Fibroblast of the aortic adventitia (primary cell): ENCODE measurements around the gene AGPAT3. TPM values are rescaled to one million over a fixed set of nuclear protein-coding genes. Genes with fewer than 3 reads are reported as not detected.

Experiments
- DNase-seq: peaks from one replicate; pipeline ENCODE4 v3.0.0-alpha.2; 2010; ENCODE audit warnings: low read depth
- H3K4me3 ChIP-seq: 2 replicates; pipeline ENCODE4 v1.5.1; 2011; ENCODE audit warnings: low read depth, mild to moderate bottlenecking, control low read depth, low read length, moderate library complexity
- total RNA-seq: library from RNA; depleted of rRNA; stranded (reverse); fragments of >200 nt; gene quantifications from 2 replicates; pipeline ENCODE4 v1.2.3, GENCODE V29; 2012; ENCODE audit warnings: low replicate concordance
- TF ChIP-seq, protein P1 (sequence below): IDR thresholded peaks from 2 replicates; pipeline ENCODE4 v1.5.1; 2011; ENCODE audit warnings: mild to moderate bottlenecking, low read length, control low read depth, inconsistent platforms; ENCODE audit not compliant: insufficient read depth

The AGPAT3 gene
- total RNA-seq, 1 donor = 29.0 TPM

DNA sequence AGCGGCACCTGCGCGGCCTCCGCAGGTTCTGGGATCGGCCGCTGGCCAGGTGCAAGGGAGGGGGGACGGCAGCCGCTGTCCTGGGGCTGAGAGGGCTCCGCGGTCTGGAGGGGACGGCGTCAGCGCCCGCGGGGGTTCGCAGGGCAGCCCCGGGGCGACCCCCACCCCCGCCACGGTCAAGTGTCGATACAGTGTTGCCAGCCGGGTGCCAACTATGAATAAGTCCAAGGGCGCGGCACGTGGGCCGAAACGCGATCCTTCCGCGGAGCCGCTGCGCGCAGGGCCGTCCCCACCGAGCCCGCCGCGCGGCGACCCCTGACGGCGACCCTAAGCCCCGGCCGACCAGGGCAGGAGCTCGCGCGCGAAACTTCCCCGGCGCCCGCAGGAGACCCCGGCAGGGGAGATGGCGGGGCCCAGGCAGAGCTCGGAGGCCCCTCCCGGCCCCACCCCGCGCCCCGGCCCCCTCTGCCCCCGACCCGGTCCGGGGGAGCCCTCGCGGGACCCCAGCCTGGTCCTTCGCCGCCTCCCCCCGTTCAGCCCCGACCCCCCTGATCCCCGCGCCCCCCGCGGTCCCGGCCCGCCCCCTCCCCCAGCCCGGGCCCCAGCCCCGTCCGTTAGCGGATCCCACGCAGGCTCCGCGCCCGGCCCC, 586 bp upstream of the AGPAT3 start:
- DNase-seq = peak; percentile 22
- H3K4me3 ChIP-seq = peak overlapping the region; percentile 72
- TF ChIP-seq, protein P1, sequence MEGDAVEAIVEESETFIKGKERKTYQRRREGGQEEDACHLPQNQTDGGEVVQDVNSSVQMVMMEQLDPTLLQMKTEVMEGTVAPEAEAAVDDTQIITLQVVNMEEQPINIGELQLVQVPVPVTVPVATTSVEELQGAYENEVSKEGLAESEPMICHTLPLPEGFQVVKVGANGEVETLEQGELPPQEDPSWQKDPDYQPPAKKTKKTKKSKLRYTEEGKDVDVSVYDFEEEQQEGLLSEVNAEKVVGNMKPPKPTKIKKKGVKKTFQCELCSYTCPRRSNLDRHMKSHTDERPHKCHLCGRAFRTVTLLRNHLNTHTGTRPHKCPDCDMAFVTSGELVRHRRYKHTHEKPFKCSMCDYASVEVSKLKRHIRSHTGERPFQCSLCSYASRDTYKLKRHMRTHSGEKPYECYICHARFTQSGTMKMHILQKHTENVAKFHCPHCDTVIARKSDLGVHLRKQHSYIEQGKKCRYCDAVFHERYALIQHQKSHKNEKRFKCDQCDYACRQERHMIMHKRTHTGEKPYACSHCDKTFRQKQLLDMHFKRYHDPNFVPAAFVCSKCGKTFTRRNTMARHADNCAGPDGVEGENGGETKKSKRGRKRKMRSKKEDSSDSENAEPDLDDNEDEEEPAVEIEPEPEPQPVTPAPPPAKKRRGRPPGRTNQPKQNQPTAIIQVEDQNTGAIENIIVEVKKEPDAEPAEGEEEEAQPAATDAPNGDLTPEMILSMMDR = no peak

DNA sequence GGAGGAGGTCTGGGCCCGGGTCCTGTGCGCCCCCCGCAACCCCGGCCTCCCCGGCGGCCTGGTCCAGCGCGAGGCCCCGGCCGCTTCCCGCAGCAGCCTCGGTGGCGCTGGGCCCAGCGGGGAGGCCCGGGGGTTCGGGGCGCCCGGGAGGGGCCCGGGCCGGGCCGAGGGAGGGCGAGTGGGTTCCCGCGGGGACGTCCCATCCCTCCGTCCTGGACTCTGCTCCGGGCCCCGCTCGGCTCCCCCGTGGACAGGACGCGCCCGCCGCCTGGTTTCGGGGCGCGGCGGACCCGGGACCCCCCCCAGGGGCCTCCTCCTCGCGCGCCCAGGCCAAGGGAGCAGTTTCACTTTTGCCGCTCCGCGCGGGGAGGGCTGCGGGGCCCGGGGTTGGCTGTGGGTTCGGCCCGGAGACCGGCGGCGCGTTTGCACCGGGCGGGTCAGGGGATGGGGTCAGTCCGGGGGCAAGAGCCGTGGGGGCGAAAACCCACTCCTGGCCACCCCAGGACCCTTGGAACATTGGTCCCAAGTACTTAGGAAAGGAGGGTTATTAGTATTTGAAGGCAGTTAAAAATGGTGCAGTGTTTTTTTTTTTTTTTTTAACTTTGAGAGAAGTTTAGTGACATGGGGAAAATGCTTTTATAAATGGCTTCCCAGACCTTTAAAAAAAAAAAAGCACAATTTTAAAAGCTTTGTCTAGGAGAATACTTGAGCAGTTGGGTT, 677 bp downstream of the AGPAT3 start:
- DNase-seq = peak; percentile 20
- TF ChIP-seq, protein P1 = no peak
- peak overlapping the region; percentile 72 for H3K4me3 ChIP-seq

DNA sequence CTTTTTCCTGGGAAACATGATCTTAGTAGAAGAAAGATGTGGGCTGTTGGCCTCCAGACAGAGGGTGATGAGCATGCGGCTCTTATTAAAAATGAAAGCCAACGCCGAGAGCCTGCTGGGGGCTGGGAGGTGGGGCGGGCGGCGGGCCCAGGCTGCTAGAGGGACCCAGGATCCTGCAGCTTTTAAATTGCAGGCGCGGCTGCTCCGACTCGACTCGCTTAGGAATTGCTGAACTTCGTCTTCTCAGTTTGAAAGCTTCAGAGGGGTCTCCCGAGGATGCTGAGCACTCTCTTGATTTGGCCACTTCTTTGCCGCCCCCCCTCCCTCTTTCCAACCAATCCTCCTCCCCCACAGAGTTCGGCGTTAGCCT, 1.2 kb downstream of the AGPAT3 start:
- TF ChIP-seq, protein P1 = no peak
- H3K4me3 ChIP-seq = peak overlapping the region; percentile 72
- DNase-seq = peak; percentile 65

DNA sequence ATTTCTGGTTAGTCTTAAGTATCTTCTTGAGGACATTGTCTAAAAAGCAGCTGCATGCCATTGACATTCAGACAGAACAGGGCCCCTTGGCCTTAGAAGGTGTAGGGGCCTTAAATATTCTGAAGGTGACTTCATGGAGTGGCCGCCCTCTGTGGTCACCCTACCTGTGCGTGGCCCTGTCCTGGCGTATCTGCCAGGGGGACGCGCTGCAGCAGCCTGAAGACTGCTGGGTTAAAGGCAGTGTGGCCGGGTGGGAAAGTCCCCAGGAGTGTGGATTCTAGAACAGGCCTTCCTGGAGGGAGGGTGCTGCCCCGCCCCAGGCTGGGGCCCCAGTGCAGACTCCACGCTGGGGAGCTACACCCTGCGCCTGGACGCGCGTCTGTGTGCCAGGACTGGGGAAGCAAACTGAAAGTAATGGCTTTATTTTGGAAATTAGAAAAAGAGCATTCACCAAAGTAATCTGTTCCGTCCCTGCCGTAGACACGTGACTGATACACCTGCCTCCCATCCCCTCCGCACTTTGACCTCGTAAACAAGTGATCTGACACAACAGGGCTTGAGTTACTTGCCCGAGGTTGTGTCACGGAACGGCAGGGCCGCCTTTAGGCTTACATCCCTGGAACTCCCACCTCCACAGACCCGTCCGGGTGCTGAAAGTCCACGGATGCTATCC, 1.8 kb downstream of the AGPAT3 start:
- TF ChIP-seq, protein P1 = no peak
- no peak for DNase-seq
- H3K4me3 ChIP-seq = peak overlapping the region; percentile 72

DNA sequence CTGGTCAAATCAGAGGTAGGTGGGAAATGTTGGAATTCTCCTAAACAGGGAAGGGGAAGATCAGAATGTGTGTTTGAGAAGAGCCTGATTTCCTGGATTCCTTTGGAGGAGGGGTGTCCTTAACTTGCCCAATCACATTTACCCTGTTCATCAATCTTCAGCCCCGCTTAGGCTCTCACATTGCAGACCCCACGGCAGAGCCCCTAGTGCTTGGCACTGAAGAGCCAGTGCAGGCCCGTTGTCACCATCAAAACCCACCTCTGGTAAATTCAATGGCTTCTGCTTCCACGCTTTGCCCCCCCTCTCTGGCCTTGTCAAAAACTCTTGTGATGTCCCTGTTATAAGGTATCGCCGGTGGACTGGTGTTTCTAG, 2.3 kb downstream of the AGPAT3 start:
- TF ChIP-seq, protein P1 = no peak
- DNase-seq = no peak
- no peak overlapping the region for H3K4me3 ChIP-seq

DNA sequence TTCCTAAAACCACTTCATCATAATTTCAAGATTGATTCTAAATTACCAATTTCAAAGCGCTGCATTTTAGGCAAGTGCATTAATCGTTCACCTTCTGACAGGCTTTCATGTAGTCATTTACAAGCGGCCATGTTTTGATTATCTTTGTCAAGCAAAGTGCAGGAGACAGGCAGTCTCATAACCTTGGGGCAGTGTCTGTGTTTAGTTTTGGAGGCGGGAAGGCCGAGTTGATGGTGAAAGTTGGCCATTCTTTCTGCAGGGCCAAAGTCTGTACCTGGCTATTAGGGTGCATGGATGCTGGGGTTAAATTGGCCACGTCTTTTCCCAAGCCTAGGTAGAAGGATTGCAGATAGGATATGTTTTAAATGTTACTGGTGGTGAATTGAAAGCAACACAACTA, 2.9 kb downstream of the AGPAT3 start:
- H3K4me3 ChIP-seq = no peak overlapping the region
- no peak for DNase-seq
- TF ChIP-seq, protein P1 = no peak
